ENCODE measurements around the gene MLLT3. TPM values are rescaled to one million over a fixed set of nuclear protein-coding genes. Genes with fewer than 3 reads are reported as not detected.

MLLT3 gene
- total RNA-seq, 2 donors from 2014 or later: 40.0 to 47.5 TPM

Other genes starting within 250 kb of the MLLT3 start
- 10 to 100 TPM; 29.4 to 29.6 TPM for gene FOCAD, start 61.8 kb upstream of the MLLT3 start, total RNA-seq